Karpas-422 (cell line): ENCODE data around the gene GZF1. TPM values are rescaled to one million over a fixed set of nuclear protein-coding genes. Genes with fewer than 3 reads are reported as not detected.

ENCODE experiments used
- DNase-seq: peaks from one replicate; pipeline ENCODE4 v3.0.0-alpha.2; 2015
- H2AFZ ChIP-seq: fragments of 200-600 bp; sonication (generic); 2 replicates; pipeline ENCODE4 v1.6.1; 2014; ENCODE audit warnings: antibody characterized with exemption, low read length, mixed read lengths
- H3K27ac ChIP-seq: fragments of 200-600 bp; sonication (generic); 2 replicates; pipeline ENCODE4 v1.5.1; 2014; ENCODE audit warnings: mild to moderate bottlenecking, low read length, moderate library complexity
- H3K27me3 ChIP-seq: fragments of 200-600 bp; sonication (generic); 2 replicates; pipeline ENCODE4 v1.6.1; 2014; ENCODE audit warnings: low read length, mixed read lengths
- H3K36me3 ChIP-seq: fragments of 200-600 bp; sonication (generic); 2 replicates; pipeline ENCODE4 v1.6.1; 2014; ENCODE audit warnings: low read length, mixed read lengths; ENCODE audit not compliant: insufficient read depth
- H3K4me1 ChIP-seq: fragments of 200-600 bp; sonication (generic); 2 replicates; pipeline ENCODE4 v1.6.1; 2014; ENCODE audit warnings: mild to moderate bottlenecking, low read length, mixed read lengths
- H3K4me2 ChIP-seq: fragments of 200-600 bp; sonication (generic); 2 replicates; pipeline ENCODE4 v1.6.1; 2014; ENCODE audit warnings: low read length, low read depth, mild to moderate bottlenecking; ENCODE audit not compliant: poor library complexity, severe bottlenecking
- H3K4me3 ChIP-seq: fragments of 200-600 bp; sonication (generic); 2 replicates; pipeline ENCODE4 v1.5.1; 2014; ENCODE audit warnings: mild to moderate bottlenecking, antibody characterized with exemption, low read length, mixed read lengths
- H3K79me2 ChIP-seq: fragments of 200-600 bp; sonication (generic); 2 replicates; pipeline ENCODE4 v1.6.1; 2014; ENCODE audit warnings: mild to moderate bottlenecking, low read length, mixed read lengths
- H3K9ac ChIP-seq: fragments of 200-600 bp; sonication (generic); 2 replicates; pipeline ENCODE4 v1.6.0; 2014; ENCODE audit warnings: low read length
- H3K9me2 ChIP-seq: fragments of 200-600 bp; sonication (generic), shearing (Covaris generic); replicated peaks from 2 replicates; pipeline ENCODE4 v1.6.0; 2014; ENCODE audit warnings: mild to moderate bottlenecking, low read length, moderate library complexity; ENCODE audit not compliant: insufficient read depth
- H3K9me3 ChIP-seq: fragments of 300-700, 200-600 bp; sonication (generic); 2 replicates; pipeline ENCODE4 v1.6.1; 2014; ENCODE audit warnings: low read length, mixed read lengths
- H4K20me1 ChIP-seq: fragments of 200-600 bp; sonication (generic); 2 replicates; pipeline ENCODE4 v1.6.1; 2014; ENCODE audit warnings: mild to moderate bottlenecking, antibody characterized with exemption, low read length, low read depth; ENCODE audit not compliant: insufficient read depth
- total RNA-seq: library from RNA; depleted of rRNA; stranded (reverse); fragments of >200 nt; shearing (Covaris generic); gene quantifications from 2 replicates; pipeline ENCODE4 v1.2.3, GENCODE V29; 2014; ENCODE audit warnings: low replicate concordance

Gene GZF1
- total RNA-seq, 1 experiment from 2014 or later, result 41.4 TPM

DNA sequence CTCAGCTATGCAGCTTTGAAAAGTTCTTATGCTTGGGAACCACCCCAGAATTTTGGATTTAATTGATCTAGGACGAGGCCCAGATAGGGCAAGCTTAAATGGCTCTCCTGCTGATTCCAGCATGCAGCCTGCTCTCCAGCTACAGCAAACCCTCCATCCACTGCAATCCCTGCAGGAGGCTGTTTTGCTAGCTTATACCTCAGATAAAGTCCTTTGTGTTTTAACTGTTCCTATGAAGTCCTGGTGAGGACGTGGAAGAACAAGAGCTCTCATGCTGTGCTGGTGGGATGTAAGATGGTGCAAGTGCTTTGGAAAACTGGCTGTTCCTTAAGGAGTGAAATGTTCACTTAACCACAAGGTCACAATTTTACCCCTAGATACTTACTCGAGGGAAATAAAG is 36.9 kb upstream of the GZF1 start:
- no peak for DNase-seq
- Histone ChIP-seq H3K27me3 (no peaks in the 10 kb centered on the region), H4K20me1 (no peaks in the 10 kb centered on the region; the same call in 1 of the 2 replicates), H3K9me3 (no peaks in the 10 kb centered on the region), H3K79me2 (no peaks in the 10 kb centered on the region), H3K27ac (no peak overlapping the region), H3K4me1 (no peaks in the 10 kb centered on the region), H3K4me2 (no peak overlapping the region), H3K4me3 (no peak overlapping the region), H3K9me2 (no peaks in the 10 kb centered on the region), H3K36me3 (no peaks in the 10 kb centered on the region), H3K9ac (no peak overlapping the region), H2AFZ (no peak overlapping the region)

DNA sequence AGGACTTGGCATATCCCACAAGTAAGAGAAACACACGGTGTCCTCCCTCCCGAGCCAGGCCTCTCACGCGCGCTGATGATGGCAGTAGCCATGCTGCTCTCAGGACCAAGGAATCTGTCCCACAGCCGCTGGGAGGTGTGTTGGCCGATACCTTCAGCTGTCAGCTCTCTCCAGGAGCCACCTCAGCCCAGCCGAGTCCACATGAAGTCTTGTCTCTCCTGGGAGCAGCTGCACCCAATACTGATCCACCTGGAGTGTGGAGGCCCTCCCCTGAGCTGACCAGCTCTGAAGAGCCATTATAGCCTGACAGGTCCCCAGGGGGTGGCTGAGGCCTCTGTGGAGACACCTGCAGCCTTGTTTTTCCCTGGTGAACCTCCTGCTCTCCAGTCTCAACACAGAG is 35.2 kb upstream of the GZF1 start:
- no peak overlapping the region for H3K27ac ChIP-seq
- no peak for DNase-seq
- H3K79me2 ChIP-seq, result no peaks in the 10 kb centered on the region
- no peaks in the 10 kb centered on the region for H3K9me3 ChIP-seq
- no peaks in the 10 kb centered on the region for H3K4me1 ChIP-seq
- no peaks in the 10 kb centered on the region for H3K9me2 ChIP-seq
- H3K4me2 ChIP-seq, result no peak overlapping the region
- no peak overlapping the region for H2AFZ ChIP-seq
- no peak overlapping the region for H3K9ac ChIP-seq
- no peaks in the 10 kb centered on the region for H3K36me3 ChIP-seq
- no peak overlapping the region for H3K4me3 ChIP-seq
- no peaks in the 10 kb centered on the region for H3K27me3 ChIP-seq
- H4K20me1 ChIP-seq, result no peaks in the 10 kb centered on the region; the same call in 1 of the 2 replicates

DNA sequence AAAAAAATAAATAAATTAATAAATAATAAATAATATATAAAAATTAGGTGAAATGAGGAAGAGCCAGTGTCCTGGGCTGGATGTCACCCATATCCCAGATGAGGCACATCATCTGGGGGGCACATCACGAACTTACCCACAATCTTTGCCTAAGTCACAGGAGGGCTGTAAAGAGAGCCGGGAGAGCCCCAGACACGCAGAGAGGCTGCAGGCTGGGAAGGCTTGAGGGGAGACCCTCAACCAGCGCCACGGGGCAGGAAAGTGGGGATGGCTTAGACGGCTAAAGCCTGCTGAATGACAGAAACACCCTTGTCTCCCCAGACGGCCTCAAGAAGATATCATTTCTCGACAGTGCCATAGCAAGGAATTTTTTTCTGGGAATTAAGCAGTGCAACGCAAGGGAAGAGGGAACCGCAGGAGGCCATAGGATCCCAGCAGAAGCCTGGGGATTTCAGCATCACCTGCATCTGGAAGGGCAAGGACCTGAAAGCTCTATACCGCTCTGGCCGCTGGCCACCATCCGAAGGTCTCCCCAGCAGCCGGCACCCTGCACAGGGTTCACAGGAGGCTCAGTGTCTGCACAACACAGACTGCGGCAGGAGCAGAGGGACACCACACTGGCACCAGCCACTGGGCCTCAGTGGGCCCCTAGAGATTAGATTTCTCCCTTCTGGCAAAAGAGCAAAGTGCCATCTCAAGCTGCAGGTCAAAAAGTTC is 34.2 kb upstream of the GZF1 start:
- H3K9me2 ChIP-seq, result no peaks in the 10 kb centered on the region
- H3K4me2 ChIP-seq, result no peak overlapping the region
- no peaks in the 10 kb centered on the region for H3K9me3 ChIP-seq

DNA sequence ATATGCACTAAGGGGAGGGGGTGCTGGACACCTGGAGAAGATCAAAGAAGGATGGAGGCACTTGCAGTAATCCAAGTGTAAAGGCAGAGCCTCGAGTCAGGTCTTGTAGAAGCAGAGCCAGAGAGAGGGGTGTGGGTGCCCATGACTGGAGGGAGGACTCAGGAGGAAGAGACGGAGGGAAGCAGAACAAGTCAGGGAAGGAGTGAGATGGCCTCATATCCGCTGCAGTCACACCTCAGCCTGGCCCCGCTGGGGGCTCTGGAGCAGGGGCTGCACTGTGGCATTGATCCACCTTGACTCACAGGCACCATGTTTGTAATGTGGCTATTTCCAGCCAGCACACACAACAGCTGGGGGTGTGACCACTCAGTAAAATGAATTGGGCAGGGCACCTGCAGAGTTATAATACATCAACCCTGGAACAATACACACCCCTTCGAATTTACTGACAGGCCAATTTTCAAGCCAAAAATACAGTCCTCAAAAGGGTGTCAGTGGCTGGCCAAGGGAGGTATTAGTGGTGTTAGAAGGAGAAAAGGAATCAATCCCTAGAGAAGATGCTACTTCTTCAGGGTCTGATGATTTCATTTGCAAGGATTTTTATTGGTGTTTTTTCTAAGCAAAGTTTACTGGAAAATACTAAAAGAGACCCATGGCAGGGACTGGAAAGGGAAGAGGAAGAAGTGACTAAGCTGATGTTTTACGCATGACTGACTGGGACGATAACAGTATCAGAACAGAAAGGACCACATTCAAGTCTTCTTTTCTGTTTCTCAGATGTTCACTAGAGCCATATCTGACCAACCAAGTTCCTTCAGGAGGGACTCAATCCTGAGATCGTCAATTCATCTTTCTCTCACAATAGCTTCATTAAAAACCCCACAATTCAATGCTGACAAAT is 30.3 kb upstream of the GZF1 start:
- Histone ChIP-seq H3K36me3 (no peaks in the 10 kb centered on the region), H3K27ac (no peak overlapping the region), H4K20me1 (peaks cover 4% of the 10 kb centered on the region; the same call in 1 of the 2 replicates), H3K79me2 (no peaks in the 10 kb centered on the region), H2AFZ (no peak overlapping the region), H3K4me1 (no peaks in the 10 kb centered on the region; the same call in 1 of the 2 replicates), H3K27me3 (no peaks in the 10 kb centered on the region), H3K9ac (no peak overlapping the region), H3K9me2 (no peaks in the 10 kb centered on the region), H3K9me3 (no peaks in the 10 kb centered on the region), H3K4me2 (no peak overlapping the region), H3K4me3 (no peak overlapping the region)
- DNase-seq, result no peak

More for the DNA sequence above, 34.2 kb upstream of the GZF1 start:
- DNase-seq, result no peak
- H3K36me3 ChIP-seq, result no peaks in the 10 kb centered on the region
- no peaks in the 10 kb centered on the region; the same call in 1 of the 2 replicates for H3K4me1 ChIP-seq
- H4K20me1 ChIP-seq, result no peaks in the 10 kb centered on the region; the same call in 1 of the 2 replicates
- H3K79me2 ChIP-seq, result no peaks in the 10 kb centered on the region
- no peaks in the 10 kb centered on the region for H3K27me3 ChIP-seq
- no peak overlapping the region for H2AFZ ChIP-seq
- no peak overlapping the region for H3K27ac ChIP-seq
- no peak overlapping the region for H3K9ac ChIP-seq
- H3K4me3 ChIP-seq, result no peak overlapping the region

DNA sequence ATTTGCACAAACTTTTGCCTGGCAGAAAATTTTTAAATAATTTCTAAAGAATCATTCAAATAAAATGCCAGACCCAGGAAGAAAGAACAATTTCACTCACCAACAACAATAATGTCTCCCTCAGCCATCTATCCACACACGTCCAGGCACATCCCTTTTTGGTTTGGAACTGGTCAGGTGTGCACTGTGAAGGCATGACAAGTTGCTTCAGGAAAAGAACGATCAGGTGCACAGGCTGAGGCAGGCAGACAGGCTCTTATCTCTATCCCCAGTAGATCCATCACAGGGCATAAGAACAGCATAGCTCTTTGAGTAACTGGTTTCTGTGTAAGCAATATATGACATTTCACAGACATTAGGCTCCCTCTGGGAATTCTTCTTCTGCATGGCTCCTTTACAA is 29.5 kb upstream of the GZF1 start:
- Histone ChIP-seq H2AFZ (no peak overlapping the region), H4K20me1 (peaks cover 4% of the 10 kb centered on the region; the same call in 1 of the 2 replicates), H3K4me1 (no peaks in the 10 kb centered on the region; the same call in 1 of the 2 replicates), H3K36me3 (no peaks in the 10 kb centered on the region), H3K9ac (no peak overlapping the region), H3K79me2 (no peaks in the 10 kb centered on the region), H3K9me2 (no peaks in the 10 kb centered on the region), H3K27ac (no peak overlapping the region), H3K27me3 (no peaks in the 10 kb centered on the region), H3K9me3 (no peaks in the 10 kb centered on the region), H3K4me3 (no peak overlapping the region), H3K4me2 (no peak overlapping the region)
- DNase-seq, result no peak

DNA sequence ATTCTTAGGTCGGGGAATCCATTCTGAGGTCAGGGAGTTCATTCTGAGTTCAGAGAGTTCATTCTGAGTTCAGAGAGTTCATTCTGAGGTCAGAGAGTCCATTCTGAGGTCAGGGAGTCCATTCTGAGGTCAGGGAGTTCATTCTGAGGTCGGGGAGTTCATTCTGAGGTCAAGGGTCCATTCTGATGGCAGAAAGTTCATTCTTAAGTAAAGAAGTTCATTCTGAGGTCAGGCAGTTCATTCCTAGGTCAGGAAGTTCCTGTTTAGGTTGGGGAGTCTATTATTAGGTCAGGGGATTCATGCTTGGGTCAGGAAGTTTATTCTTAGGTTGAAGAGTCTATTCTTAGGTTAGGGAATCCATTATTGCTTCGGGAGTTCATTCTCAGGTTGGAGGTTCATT is 27.9 kb upstream of the GZF1 start:
- no peaks in the 10 kb centered on the region for H3K27me3 ChIP-seq
- no peak overlapping the region for H3K4me2 ChIP-seq
- no peaks in the 10 kb centered on the region; the same call in 1 of the 2 replicates for H3K4me1 ChIP-seq
- H3K27ac ChIP-seq, result no peak overlapping the region
- H3K9me2 ChIP-seq, result no peaks in the 10 kb centered on the region
- H3K36me3 ChIP-seq, result no peaks in the 10 kb centered on the region
- no peak overlapping the region for H3K4me3 ChIP-seq
- DNase-seq, result no peak
- H2AFZ ChIP-seq, result no peak overlapping the region
- no peak overlapping the region for H3K9ac ChIP-seq
- H4K20me1 ChIP-seq, result peaks cover 6% of the 10 kb centered on the region
- no peaks in the 10 kb centered on the region for H3K79me2 ChIP-seq
- H3K9me3 ChIP-seq, result no peaks in the 10 kb centered on the region

DNA sequence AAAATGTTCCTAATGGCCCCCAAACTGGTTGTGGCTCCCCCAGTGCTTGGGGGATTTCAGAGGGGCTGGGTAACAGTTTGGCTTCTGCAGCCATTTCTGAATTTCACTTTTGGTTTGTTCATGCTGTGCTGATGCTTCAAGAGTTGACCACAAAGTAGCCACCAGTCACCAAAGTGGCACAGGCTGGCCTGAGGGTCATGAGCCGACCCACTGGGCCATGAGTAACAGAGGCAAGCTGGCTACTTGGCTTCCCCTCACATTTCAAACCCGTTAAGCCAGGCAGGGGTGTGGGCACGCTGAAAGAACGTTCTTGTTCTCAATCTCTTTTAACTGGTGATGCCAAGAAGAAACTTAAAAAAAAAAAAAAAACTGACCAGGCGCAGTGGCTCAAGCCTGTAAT is 26.5 kb upstream of the GZF1 start:
- H2AFZ ChIP-seq, result no peak overlapping the region
- H3K4me3 ChIP-seq, result no peak overlapping the region
- no peaks in the 10 kb centered on the region for H3K79me2 ChIP-seq
- no peak overlapping the region for H3K27ac ChIP-seq
- H3K4me2 ChIP-seq, result no peak overlapping the region
- H3K36me3 ChIP-seq, result no peaks in the 10 kb centered on the region
- no peak overlapping the region for H3K9ac ChIP-seq
- H3K9me2 ChIP-seq, result no peaks in the 10 kb centered on the region
- H4K20me1 ChIP-seq, result peaks cover 8% of the 10 kb centered on the region
- no peaks in the 10 kb centered on the region for H3K9me3 ChIP-seq
- no peaks in the 10 kb centered on the region; the same call in 1 of the 2 replicates for H3K4me1 ChIP-seq
- no peak for DNase-seq
- H3K27me3 ChIP-seq, result no peaks in the 10 kb centered on the region

DNA sequence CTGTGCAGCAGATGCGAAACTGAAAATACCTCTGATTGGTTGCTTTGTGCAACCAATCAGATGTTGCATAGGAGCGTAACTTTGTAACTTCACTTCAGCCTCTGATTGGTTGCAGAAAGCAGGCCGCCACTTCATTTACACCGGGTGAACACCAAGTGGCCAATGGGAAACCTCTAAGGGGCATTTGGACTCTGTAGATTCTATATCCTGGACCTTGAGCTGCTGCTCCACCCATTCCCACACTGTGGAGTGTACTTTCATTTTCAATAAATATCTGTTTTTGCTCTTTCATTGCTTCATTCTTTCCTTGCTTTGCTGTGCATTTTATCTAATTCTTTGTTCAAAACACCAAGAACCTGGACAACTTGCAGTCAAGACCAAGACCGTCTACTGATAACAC is 25.5 kb upstream of the GZF1 start:
- no peaks in the 10 kb centered on the region for H3K27me3 ChIP-seq

More for the DNA sequence above, 25.5 kb upstream of the GZF1 start:
- Histone ChIP-seq H4K20me1 (peaks cover 13% of the 10 kb centered on the region), H3K79me2 (no peaks in the 10 kb centered on the region), H3K4me2 (no peak overlapping the region), H3K9ac (no peak overlapping the region), H3K9me3 (no peaks in the 10 kb centered on the region), H2AFZ (no peak overlapping the region), H3K36me3 (no peaks in the 10 kb centered on the region), H3K4me3 (no peak overlapping the region), H3K9me2 (no peaks in the 10 kb centered on the region), H3K27ac (no peak overlapping the region), H3K4me1 (peaks cover 9% of the 10 kb centered on the region)
- DNase-seq, result no peak
